PC-3 (cell line): ENCODE measurements around the gene KLHL6. TPM values are rescaled to one million over a fixed set of nuclear protein-coding genes. Genes with fewer than 3 reads are reported as not detected.

Source experiments
- ATAC-seq: fragments of 200-7000 bp; cut with Tn5 transposase; 2 replicates; pipeline ENCODE4 v1.9.1; 2020; ENCODE audit warnings: mild to moderate bottlenecking, moderate library complexity
- BruUV-seq: library from RNA; stranded (reverse); fragments of 400-500 nt; replicated peaks from 2 replicates; lab custom pipeline; 2021; lab: Mats Ljungman, UMichigan
- CTCF ChIA-PET: fragments of 300-600 bp; sonication (Branson Sonifier 250); formaldehyde crosslinking; loops from one replicate; lab custom pipeline; 2022; ENCODE audit warnings: antibody characterized with exemption; lab: Charles Lee
- POLR2A ChIA-PET: fragments of 300-600 bp; sonication (Branson Sonifier 250); formaldehyde crosslinking; loops from one replicate; lab custom pipeline; 2022; ENCODE audit warnings: antibody characterized with exemption; ENCODE audit not compliant: unreplicated experiment; lab: Charles Lee
- DNase-seq: peaks from one replicate; pipeline ENCODE4 v3.0.0-alpha.2; 2015
- H2AFZ ChIP-seq: fragments of 300-600 bp; sonication (generic); 2 replicates; pipeline ENCODE4 v1.6.0; 2016; ENCODE audit warnings: antibody characterized with exemption, low read length
- H3F3A ChIP-seq: fragments of 300-600 bp; sonication (generic); one replicate; pipeline ENCODE4 v1.6.0; 2017; ENCODE audit warnings: antibody characterized with exemption, low read length, control low read depth, mild to moderate bottlenecking; ENCODE audit not compliant: unreplicated experiment
- H3K27ac ChIP-seq: fragments of 300-600 bp; sonication (generic); 2 replicates; pipeline ENCODE4 v1.5.1; 2016; ENCODE audit warnings: mild to moderate bottlenecking, low read length
- H3K27me3 ChIP-seq: fragments of 300-600 bp; sonication (generic); 2 replicates; pipeline ENCODE4 v1.6.1; 2016; ENCODE audit warnings: low read length, mixed read lengths
- H3K36me3 ChIP-seq: fragments of 300-600 bp; sonication (generic); 2 replicates; pipeline ENCODE4 v1.6.1; 2016; ENCODE audit warnings: low read depth, mixed run types, low read length, mixed read lengths
- H3K4me1 ChIP-seq: fragments of 300-600 bp; sonication (generic); 2 replicates; pipeline ENCODE4 v1.5.1; 2016; ENCODE audit warnings: low read length; ENCODE audit not compliant: insufficient read depth
- H3K4me2 ChIP-seq: fragments of 300-600 bp; sonication (generic); 2 replicates; pipeline ENCODE4 v1.6.0; 2016; ENCODE audit warnings: low read length
- H3K4me3 ChIP-seq: fragments of 300-600 bp; sonication (generic); 2 replicates; pipeline ENCODE4 v1.5.1; 2016; ENCODE audit warnings: mild to moderate bottlenecking, low read length, mixed read lengths
- H3K79me2 ChIP-seq: fragments of 300-600 bp; sonication (generic); 2 replicates; pipeline ENCODE4 v1.6.1; 2017; ENCODE audit warnings: low read length, mixed read lengths
- H3K9ac ChIP-seq: fragments of 300-600 bp; sonication (generic); 2 replicates; pipeline ENCODE4 v1.6.0; 2016; ENCODE audit warnings: mild to moderate bottlenecking, low read length
- H3K9me2 ChIP-seq: fragments of 300-600 bp; sonication (generic); replicated peaks from 2 replicates; pipeline ENCODE4 v1.6.1; 2016; ENCODE audit warnings: mixed run types, low read length, mixed read lengths
- H3K9me3 ChIP-seq: fragments of 300-600 bp; sonication (generic); 2 replicates; pipeline ENCODE4 v1.6.1; 2016; ENCODE audit warnings: low read length, mixed read lengths
- H4K20me1 ChIP-seq: fragments of 300-600 bp; sonication (generic); 2 replicates; pipeline ENCODE4 v1.6.1; 2016; ENCODE audit warnings: low read length, mixed read lengths
- CTCF ChIP-seq: fragments of 300-600 bp; sonication (generic); conservative IDR thresholded peaks from 2 replicates; pipeline ENCODE4 v1.5.1; 2017; ENCODE audit warnings: antibody characterized with exemption, low read depth, mild to moderate bottlenecking, low read length
- EZH2 ChIP-seq: fragments of 300-600 bp; sonication (generic); IDR thresholded peaks from one replicate; pipeline ENCODE4 v1.6.1; 2017; ENCODE audit warnings: antibody characterized with exemption, mild to moderate bottlenecking, low read length; ENCODE audit not compliant: unreplicated experiment
- EZH2phosphoT487 ChIP-seq: fragments of 300-600 bp; sonication (generic); IDR thresholded peaks from 2 replicates; pipeline ENCODE4 v1.6.1; 2018; ENCODE audit warnings: mild to moderate bottlenecking, antibody characterized with exemption, low read length, borderline replicate concordance
- intact Hi-C: fragments of 100-400 bp; cut with micrococcal nuclease; formaldehyde crosslinking; loops from 2 replicates; pipeline ENCODE4 v1.9.0; 2023
- total RNA-seq: library from RNA; depleted of rRNA; stranded (reverse); fragments of >200 nt; gene quantifications from 2 replicates; pipeline ENCODE4 v1.2.3, GENCODE V29; 2014

KLHL6 gene
- total RNA-seq, 1 experiment from 2014 or later, result not detected

- ChIA-PET POLR2A (no interaction called here), CTCF (no interaction called here)
- no peak overlapping the region for H3K9ac ChIP-seq
- no peak overlapping the region for H3K27ac ChIP-seq
- DNase-seq, result no peak
- H3K4me2 ChIP-seq, result no peak overlapping the region
- no peaks in the 10 kb centered on the region for H3F3A ChIP-seq
- H3K9me3 ChIP-seq, result no peaks in the 10 kb centered on the region
- BruUV-seq, result no TSS peak
- H2AFZ ChIP-seq, result no peak overlapping the region
- H3K4me3 ChIP-seq, result no peak overlapping the region
- TF ChIP-seq EZH2, result no peak
- TF ChIP-seq CTCF, result no peak
- no peak for TF ChIP-seq EZH2phosphoT487
- no peaks in the 10 kb centered on the region for H3K9me2 ChIP-seq
- no peaks in the 10 kb centered on the region for H3K36me3 ChIP-seq
- no peaks in the 10 kb centered on the region for H4K20me1 ChIP-seq
- no peaks in the 10 kb centered on the region for H3K27me3 ChIP-seq
- ATAC-seq, result no peak
- intact Hi-C loops, result no loop called here
- peaks cover 32% of the 10 kb centered on the region for H3K4me1 ChIP-seq
- H3K79me2 ChIP-seq, result no peaks in the 10 kb centered on the region
These were observed 67.6 kb downstream of the KLHL6 start for GRCh38 chr3:183487896-183488295.

GRCh38 chr3:183487016-183487415, 68.5 kb downstream of the KLHL6 start:
- CTCF ChIA-PET, result no interaction called here
- ATAC-seq, result no peak
- no peaks in the 10 kb centered on the region for H3K27me3 ChIP-seq
- no peak overlapping the region for H3K9ac ChIP-seq
- no peak for DNase-seq
- TF ChIP-seq EZH2phosphoT487, result no peak
- no peak for TF ChIP-seq CTCF
- TF ChIP-seq EZH2, result no peak
- no peak overlapping the region for H2AFZ ChIP-seq
- H3K4me1 ChIP-seq, result peaks cover 32% of the 10 kb centered on the region
- POLR2A ChIA-PET, result no interaction called here
- no peak overlapping the region for H3K27ac ChIP-seq
- H4K20me1 ChIP-seq, result no peaks in the 10 kb centered on the region
- intact Hi-C loops, result no loop called here
- no peak overlapping the region for H3K4me2 ChIP-seq
- no peaks in the 10 kb centered on the region for H3K79me2 ChIP-seq
- no peaks in the 10 kb centered on the region for H3K36me3 ChIP-seq
- no peaks in the 10 kb centered on the region for H3K9me2 ChIP-seq
- no peak overlapping the region for H3K4me3 ChIP-seq
- H3F3A ChIP-seq, result no peaks in the 10 kb centered on the region
- no TSS peak for BruUV-seq
- no peaks in the 10 kb centered on the region for H3K9me3 ChIP-seq

- no peaks in the 10 kb centered on the region for H3K79me2 ChIP-seq
- BruUV-seq, result no TSS peak
- no peak overlapping the region for H3K4me2 ChIP-seq
- no peaks in the 10 kb centered on the region for H4K20me1 ChIP-seq
- no peaks in the 10 kb centered on the region for H3K9me3 ChIP-seq
- peaks cover 32% of the 10 kb centered on the region for H3K4me1 ChIP-seq
- ATAC-seq (no peak), DNase-seq (no peak)
- no peaks in the 10 kb centered on the region for H3K36me3 ChIP-seq
- intact Hi-C loops, result no loop called here
- no peak overlapping the region for H3K4me3 ChIP-seq
- H3K9ac ChIP-seq, result no peak overlapping the region
- H3K9me2 ChIP-seq, result no peaks in the 10 kb centered on the region
- CTCF ChIA-PET, result no interaction called here
- POLR2A ChIA-PET, result no interaction called here
- no peaks in the 10 kb centered on the region for H3F3A ChIP-seq
- H3K27ac ChIP-seq, result no peak overlapping the region
- no peaks in the 10 kb centered on the region for H3K27me3 ChIP-seq
- no peak overlapping the region for H2AFZ ChIP-seq
- no peak for TF ChIP-seq CTCF
- no peak for TF ChIP-seq EZH2phosphoT487
- TF ChIP-seq EZH2, result no peak
These were observed 69.0 kb downstream of the KLHL6 start for GRCh38 chr3:183486472-183486871.
